H54 (cell line): ENCODE data around the gene STARD9.
A peak's percentile ranks its signal among the peaks of the same experiment; 100 is the strongest.
"Not testable (repeated sequence)": the region's sequence is repeated elsewhere in the genome, so short reads cannot be mapped to it uniquely, and the experiment has no call there.

Source experiments
- DNase-seq: peaks from one replicate; pipeline ENCODE4 v3.0.0; 2011; ENCODE audit warnings: low spot score, mixed read lengths; ENCODE audit not compliant: insufficient read length
- FAIRE-seq: peaks from 3 replicates; lab custom pipeline; 2011; peaks lifted over from hg19 to GRCh38; lab: Jason Lieb, UNC
- POLR2A ChIP-seq: IDR thresholded peaks from 2 replicates; pipeline ENCODE4 v1.6.1; 2011; ENCODE audit warnings: low read depth, mild to moderate bottlenecking, low read length

STARD9 gene

DNA sequence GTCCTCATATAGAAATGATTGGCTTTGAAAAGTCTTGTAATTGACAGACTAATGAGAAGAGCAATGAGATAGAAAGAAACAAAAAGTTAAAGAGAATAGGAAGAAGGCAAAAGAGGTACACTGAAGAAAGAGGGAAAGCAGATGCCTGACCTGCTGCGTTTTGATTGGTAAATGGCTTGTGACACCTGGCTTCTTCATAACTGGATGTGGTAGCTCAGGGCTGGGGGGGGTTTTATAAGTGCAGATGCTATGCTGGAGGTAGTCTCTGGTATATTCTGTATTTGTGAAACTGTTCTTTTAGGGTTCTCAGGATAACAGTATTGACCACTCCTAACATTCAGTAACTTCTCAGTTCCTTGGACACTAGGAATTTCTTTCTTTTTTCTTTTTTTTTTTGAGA is 1.4 kb downstream of the STARD9 start:
- FAIRE-seq: no peak
- TF ChIP-seq POLR2A: no peak
- DNase-seq: no peak

DNA sequence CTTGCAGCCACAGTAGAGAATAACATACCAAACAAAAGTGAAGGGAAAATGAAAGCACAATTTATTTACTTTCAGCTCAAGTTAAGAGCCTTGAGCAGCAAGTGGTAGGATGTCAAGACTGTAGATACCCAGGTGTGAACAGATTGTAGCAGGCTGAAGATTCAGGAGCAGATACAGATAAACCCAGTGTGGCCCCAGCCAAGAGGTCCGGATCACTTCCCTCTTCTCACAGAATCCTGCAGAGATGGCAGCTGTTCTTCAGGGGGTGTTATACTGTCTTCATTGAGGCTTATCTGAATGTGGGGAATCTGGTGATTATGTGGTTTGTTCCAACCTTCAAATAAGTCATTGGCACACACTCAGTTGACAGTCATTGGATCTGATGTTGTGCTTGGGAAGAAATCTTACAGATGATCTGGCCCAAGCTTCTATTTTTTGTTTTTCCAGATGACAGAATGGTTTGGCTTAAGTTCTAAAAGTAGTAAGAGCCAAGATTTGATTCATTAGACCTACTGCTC is 2.2 kb downstream of the STARD9 start:
- TF ChIP-seq POLR2A: no peak
- no peak for DNase-seq
- FAIRE-seq: no peak

DNA sequence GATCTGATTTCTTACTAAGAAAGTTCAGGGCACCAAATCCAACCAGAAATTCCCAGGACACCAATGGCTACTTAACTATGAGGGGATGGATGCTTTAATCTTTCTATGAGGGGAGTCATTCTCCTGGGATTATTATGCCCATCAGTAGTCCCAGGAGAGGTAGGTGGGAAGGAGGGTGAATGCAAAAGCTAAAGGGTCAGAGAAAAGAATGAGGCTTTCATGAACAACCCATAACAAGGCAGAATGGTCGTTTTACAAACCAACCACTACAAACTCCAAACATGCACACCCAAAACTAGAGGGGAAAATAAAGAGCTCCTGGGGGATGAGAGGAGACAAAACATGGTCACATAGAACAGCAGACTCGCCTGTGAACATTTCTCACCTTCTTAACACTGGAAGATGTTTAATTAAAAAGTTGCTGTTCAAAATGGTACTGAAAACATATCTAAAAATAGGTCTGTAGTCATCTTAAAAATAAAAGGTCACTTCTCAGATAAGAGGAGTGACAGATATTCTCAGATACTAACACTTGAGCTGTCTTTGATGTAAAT is 3.7 kb downstream of the STARD9 start:
- no peak for DNase-seq
- no peak for FAIRE-seq
- TF ChIP-seq POLR2A: no peak

DNA sequence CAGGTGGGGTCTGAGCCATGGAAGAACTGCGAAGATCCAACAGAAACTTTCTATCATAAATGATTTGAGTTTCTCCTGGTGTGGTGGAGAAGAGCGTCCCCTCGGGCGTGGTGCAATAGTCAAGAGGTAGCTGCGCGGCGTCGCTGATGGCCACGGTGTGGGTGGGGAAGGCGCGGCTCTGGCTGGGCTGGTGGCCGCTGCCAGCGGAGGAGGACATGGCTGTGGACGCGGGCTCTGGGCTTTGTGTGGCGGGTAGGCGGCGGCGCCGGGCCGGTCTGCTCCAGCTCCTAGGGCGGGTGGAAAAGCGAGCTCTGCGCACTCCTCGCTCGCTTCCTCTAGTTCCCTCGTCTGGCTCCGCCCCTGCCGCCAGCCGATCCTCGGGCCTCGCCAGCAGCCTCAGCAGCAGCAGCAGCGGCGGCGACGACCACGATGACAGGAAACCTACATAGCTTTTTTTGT is 5.9 kb downstream of the STARD9 start:
- no peak for TF ChIP-seq POLR2A
- DNase-seq (no peak), FAIRE-seq (no peak)

DNA sequence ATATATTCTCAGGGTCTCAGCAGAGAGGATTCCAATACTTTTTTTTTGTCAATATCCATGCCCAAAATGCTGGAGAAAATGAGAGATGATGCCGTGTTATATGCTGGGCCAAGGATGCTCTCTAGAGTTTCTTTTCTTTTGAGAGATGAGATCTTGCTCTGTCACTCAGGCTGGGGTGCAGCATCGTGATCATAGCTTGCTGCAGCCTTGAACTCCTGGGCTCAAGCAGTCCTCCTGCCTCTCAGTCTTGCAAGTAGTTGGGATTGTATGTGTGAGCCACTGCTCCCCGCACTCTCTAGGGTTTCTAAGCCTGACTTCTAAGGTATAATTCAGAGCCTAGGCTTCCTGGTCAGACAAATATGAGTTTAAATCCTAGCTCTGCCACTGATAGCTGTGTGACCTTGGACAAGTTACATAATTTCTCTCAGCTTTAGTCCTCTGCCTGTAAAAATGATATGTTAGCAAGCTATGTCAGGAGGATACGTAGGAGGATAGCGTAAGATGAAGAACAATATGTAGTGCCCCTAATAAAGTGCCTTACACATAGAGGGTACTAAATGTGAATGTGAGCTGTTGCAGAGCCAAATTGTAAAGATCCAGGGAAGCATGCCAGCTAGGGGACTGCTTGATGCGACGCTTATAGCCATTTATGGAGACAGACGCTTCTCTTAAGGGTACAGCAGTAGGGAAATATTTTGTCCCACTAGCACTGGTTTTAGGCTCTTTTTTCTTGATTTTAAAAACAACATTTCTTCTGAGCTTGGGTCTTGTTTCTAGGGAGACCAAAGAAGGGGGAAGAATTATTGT is 7.4 kb downstream of the STARD9 start:
- no peak for TF ChIP-seq POLR2A
- DNase-seq: no peak
- FAIRE-seq: no peak

DNA sequence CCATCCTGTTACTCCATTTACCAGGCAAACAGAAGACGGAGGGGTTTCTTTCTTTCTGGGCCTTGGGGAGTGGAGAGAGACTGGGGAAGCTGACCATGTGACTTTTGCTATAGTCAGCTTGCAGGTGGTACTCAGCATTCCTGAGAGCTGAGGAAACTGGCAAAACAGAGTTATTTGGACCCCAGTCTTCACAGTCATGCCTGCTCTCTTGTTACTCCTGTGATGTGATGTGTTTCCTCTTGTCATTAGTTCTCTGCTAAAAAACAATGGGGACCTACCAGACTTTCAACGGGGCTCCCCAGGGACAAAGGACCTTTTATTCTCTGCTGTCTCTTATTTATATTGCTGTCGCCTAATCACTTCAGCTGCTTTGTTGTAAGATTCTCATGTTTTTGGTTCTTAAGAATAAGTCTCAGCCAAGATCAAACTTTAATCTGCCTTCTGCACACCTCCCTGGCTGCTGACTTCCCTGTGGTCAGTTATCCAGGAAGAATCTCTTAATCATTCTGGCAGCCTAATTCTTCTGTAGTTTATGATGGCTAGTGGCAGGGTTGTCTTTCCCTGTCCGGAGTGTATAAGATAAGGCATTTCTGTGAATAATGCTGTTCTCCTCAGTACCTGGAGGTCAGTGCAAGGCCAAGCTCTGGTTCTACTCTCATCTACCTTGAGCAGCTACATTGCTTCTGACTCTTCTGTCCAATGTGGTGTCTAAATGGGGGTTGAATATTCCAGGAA is 8.8 kb downstream of the STARD9 start:
- FAIRE-seq (no peak), DNase-seq (no peak)

DNA sequence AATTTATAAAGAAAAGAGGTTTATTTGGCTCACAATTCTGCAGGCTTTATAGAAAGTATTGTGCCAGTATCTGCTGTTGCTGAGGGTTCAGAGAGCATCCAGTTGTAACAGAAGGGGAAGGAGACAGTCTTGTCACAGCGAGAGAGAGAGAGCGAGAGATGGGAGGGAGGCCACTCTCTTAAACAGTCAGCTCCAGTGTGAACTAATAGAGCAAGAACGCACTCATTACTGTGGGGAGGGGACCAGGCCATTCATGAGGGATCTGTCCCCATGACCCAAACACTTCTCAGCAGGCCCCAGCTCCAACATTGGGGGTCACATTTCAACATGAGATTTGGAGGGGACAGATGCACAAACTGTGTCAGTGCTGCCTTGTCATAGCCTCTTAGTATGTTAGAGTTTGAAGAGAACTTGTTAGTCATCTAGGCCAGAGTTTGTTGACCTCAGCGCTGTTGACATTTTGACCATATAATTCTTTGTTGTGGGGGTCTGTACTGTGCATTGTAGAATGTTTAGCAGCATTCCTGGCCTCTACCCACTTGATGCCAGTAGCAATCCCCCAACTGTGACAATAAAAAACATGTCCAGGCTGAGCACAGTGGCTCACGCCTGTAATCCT is 15.3 kb downstream of the STARD9 start:
- FAIRE-seq (no peak), DNase-seq (no peak)
- no peak for TF ChIP-seq POLR2A

More for the DNA sequence above, 8.8 kb downstream of the STARD9 start:
- TF ChIP-seq POLR2A: no peak

DNA sequence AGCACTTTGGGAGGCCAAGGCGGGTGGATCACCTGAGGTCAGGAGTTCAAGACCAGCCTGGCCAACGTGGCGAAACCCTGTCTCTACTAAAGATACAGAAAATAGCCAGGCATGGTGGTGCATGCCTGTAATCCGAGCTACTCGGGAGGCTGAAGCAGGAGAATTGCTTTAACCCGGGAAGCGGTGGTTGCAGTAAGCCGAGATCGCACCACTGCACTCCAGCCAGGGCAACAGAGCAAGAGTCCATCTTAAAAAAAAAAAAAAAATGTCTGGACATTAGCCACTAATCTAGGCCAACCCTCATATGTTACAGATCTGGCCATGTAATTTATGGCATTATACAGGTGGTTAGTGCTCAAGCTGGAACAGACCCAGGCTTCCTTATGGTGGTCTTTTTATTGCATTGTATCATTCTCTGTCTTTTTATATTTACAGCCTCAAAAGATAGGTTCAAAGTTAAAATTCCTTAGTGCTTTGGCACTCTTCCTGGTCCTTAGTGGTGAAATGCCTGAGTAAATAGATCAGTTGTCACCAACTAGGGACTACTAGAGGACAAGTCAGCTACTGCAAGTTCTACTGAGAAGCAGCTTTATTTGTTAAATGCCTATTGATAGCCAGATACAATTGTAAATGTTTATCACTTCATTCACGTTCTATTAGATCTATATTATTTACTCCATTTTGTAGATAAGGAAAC is 16.0 kb downstream of the STARD9 start:
- TF ChIP-seq POLR2A: no peak
- peak; percentile 40 for DNase-seq
- no peak for FAIRE-seq

DNA sequence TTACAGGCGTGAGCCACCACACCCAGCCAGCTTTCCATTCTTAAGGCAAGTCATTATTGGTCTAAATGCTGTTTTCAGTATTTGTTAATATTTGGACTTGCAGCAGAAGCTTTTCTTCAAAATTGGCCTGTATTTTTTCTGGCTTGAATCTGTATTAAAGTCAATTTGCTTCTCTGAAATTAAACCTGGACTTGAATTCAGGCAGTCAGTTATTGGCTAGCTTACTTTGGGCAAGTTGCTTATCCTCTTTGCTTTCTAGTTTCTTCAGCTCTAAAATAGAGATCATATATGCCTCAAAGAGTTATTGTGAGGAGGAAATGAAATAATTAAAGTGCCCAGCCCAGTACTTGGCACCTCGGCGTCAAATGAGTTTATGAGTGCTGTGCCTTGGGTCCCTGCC is 17.3 kb downstream of the STARD9 start:
- TF ChIP-seq POLR2A: no peak
- FAIRE-seq (no peak), DNase-seq (no peak)

DNA sequence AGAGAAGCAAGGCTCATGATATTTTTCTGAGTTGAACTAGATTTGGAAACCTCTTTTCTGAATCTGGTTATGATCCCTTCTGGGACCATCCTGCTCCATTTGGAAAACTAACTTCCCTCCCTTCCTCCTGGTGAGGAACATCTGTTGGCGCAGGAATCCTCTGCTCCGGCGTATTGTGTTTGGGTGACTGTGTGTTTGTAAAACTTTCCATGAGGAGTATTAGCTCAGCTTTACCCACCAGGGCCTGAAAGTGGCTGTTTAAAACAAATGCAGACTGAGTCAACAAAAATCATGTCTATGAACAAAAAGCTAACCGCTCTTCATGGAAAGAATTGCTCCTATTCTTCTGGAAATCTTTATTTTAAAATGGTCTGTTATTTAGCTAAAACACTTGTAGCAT is 17.7 kb downstream of the STARD9 start:
- no peak for TF ChIP-seq POLR2A
- no peak for FAIRE-seq
- no peak for DNase-seq

DNA sequence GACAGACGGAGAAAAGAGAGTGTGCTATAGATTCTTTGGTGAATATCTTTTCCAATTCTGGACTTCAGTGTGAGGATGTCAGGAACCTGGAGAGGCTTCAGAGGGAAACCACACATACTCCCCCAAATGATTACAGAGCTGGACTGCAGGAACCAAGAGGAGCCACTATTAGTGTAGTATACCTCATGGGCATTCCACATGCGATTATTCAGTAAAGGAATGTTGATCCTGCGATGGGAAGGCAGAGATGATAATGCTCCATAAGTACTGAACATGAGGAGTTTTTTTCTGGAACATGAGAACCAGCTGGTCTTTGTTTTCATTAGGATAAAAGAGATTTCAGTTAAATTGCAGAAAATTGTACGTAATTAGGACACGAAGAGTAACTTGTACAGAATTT is 18.7 kb downstream of the STARD9 start:
- no peak for DNase-seq
- FAIRE-seq: no peak

DNA sequence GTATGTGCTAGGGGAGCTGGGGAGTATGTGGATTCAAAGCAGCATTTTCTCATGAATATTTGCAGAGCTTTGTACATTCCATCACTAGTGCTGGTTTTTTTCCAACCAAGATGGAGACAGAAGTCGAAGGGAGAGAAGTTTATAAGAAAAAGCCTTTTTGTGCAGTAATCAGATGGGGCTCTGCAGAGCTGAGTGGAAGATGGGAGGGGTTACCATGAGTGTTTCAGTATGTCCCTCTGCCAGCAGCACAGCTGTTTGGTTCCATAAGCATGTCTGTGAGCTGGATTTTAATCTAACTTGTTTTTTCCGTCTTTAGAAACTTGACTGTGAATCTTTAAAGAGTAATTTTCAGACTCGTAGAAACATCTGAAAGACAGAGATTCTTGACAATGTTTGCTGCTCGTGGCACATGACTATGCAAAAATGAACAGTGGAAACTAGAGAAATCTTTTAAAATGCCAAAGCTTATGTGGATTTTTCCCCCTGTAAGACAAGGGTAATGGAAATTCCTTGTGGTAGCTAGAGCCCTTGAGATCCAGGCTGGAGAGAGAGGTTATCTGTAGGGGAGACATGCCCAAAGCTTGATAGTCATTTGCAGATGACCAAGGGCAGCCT is 20.3 kb downstream of the STARD9 start:
- no peak for TF ChIP-seq POLR2A
- FAIRE-seq (no peak), DNase-seq (no peak)

More for the DNA sequence above, 18.7 kb downstream of the STARD9 start:
- TF ChIP-seq POLR2A: no peak

DNA sequence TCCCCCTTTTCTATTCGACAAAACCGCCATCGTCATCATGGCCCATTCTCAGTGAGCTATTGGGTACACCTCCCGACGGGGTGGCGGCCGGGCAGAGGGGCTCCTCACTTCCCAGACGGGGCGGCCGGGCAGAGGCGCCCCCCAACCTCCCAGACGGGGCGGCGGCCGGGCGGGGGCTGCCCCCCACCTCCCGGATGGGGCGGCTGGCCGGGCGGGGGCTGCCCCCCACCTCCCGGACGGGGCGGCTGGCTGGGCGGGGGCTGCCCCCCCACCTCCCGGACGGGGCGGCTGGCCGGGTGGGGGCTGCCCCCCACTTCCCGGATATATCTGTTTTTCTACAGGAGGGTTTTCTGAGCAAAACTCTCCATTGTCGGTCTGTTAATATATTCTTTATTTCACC is 25.9 kb downstream of the STARD9 start:
- not testable (repeated sequence) for DNase-seq, FAIRE-seq
